Stimulated activated CD4-positive, alpha-beta T cell treated with anti-CD3 and anti-CD28 coated beads, Interleukin-2, amount 100 ng/mL, for 4 hours (primary cell): ENCODE data around the gene CCDC141.
"Not testable (repeated sequence)": the region's sequence is repeated elsewhere in the genome, so short reads cannot be mapped to it uniquely, and the experiment has no call there.

Experiments used
- DNase-seq: peaks from one replicate; pipeline ENCODE4 v3.0.0-alpha.2; 2020; ENCODE audit warnings: low read depth

The CCDC141 gene

GRCh38 chr2:179036353-179036905 is 13.5 kb downstream of the CCDC141 start:
- no peak for DNase-seq

- peak; percentile 6 for DNase-seq
Measured at GRCh38 chr2:179031731-179032408, 18.1 kb downstream of the CCDC141 start.

GRCh38 chr2:179024445-179024844 is 25.5 kb downstream of the CCDC141 start:
- DNase-seq, result no peak

GRCh38 chr2:179022685-179023084 is 27.3 kb downstream of the CCDC141 start:
- DNase-seq, result no peak

GRCh38 chr2:179021258-179021657 is 28.7 kb downstream of the CCDC141 start:
- no peak for DNase-seq

GRCh38 chr2:179020156-179020750 is 29.7 kb downstream of the CCDC141 start:
- DNase-seq, result no peak

- DNase-seq, result no peak
Measured at GRCh38 chr2:179019260-179019659, 30.7 kb downstream of the CCDC141 start.

GRCh38 chr2:179017773-179018357 is 32.1 kb downstream of the CCDC141 start:
- DNase-seq, result no peak

GRCh38 chr2:179014189-179014588 is 35.7 kb downstream of the CCDC141 start:
- DNase-seq, result not testable (repeated sequence)

- DNase-seq, result no peak
Measured at GRCh38 chr2:179005976-179006375, 44.0 kb downstream of the CCDC141 start.

GRCh38 chr2:178999476-178999875 is 50.5 kb downstream of the CCDC141 start:
- no peak for DNase-seq

GRCh38 chr2:178998539-178998938 is 51.4 kb downstream of the CCDC141 start:
- DNase-seq, result no peak

- no peak for DNase-seq
Measured at GRCh38 chr2:178997477-178997876, 52.5 kb downstream of the CCDC141 start.

- no peak for DNase-seq
Measured at GRCh38 chr2:178997067-178997466, 52.9 kb downstream of the CCDC141 start.

- no peak for DNase-seq
Measured at GRCh38 chr2:178994264-178994663, 55.7 kb downstream of the CCDC141 start.

- no peak for DNase-seq
Measured at GRCh38 chr2:178993788-178994187, 56.1 kb downstream of the CCDC141 start.

- not testable (repeated sequence) for DNase-seq
Measured at GRCh38 chr2:178992719-178993118, 57.2 kb downstream of the CCDC141 start.

GRCh38 chr2:178990533-178991241 is 59.2 kb downstream of the CCDC141 start:
- DNase-seq, result no peak

- DNase-seq, result not testable (repeated sequence)
Measured at GRCh38 chr2:178989424-178989823, 60.5 kb downstream of the CCDC141 start.

GRCh38 chr2:178982652-178983051 is 67.3 kb downstream of the CCDC141 start:
- DNase-seq, result not testable (repeated sequence)

- DNase-seq, result no peak
Measured at GRCh38 chr2:178980815-178981214, 69.1 kb downstream of the CCDC141 start.

- DNase-seq, result no peak
Measured at GRCh38 chr2:178978667-178979066, 71.3 kb downstream of the CCDC141 start.

GRCh38 chr2:178976351-178976750 is 73.6 kb downstream of the CCDC141 start:
- no peak for DNase-seq
